PC-9 (cell line): ENCODE measurements around the gene RAD51D. TPM values are rescaled to one million over a fixed set of nuclear protein-coding genes. Genes with fewer than 3 reads are reported as not detected.

Source experiments
- BruUV-seq: library from RNA; stranded (reverse); fragments of 400-500 nt; replicated peaks from 2 replicates; lab custom pipeline; 2021; lab: Mats Ljungman, UMichigan
- CTCF ChIA-PET: fragments of 300-600 bp; sonication (Branson Sonifier 250); formaldehyde crosslinking; loops from one replicate; lab custom pipeline; 2022; ENCODE audit warnings: antibody characterized with exemption; lab: Charles Lee
- POLR2A ChIA-PET: fragments of 300-600 bp; sonication (Branson Sonifier 250); formaldehyde crosslinking; loops from one replicate; lab custom pipeline; 2022; ENCODE audit warnings: antibody characterized with exemption; ENCODE audit not compliant: unreplicated experiment; lab: Charles Lee
- DNase-seq, 2 experiments: peaks; one replicate each; pipeline versions ENCODE4 v3.0.0 to v3.0.0-alpha.2; 2015 to 2022; ENCODE audit warnings: mixed read lengths in 1 of 2
- H2AFZ ChIP-seq: fragments of 200-600 bp; sonication (generic); 2 replicates; pipeline ENCODE4 v1.8.1; 2017; ENCODE audit warnings: antibody characterized with exemption
- H3F3A ChIP-seq: fragments of 200-600 bp; sonication (generic); 2 replicates; pipeline ENCODE4 v1.8.1; 2017; ENCODE audit warnings: antibody characterized with exemption, mild to moderate bottlenecking, low read depth; ENCODE audit not compliant: insufficient read depth
- H3K27ac ChIP-seq: fragments of 200-600 bp; sonication (generic); 2 replicates; pipeline ENCODE4 v1.6.1; 2016; ENCODE audit warnings: mixed run types
- H3K27me3 ChIP-seq: fragments of 200-600 bp; sonication (generic); 2 replicates; pipeline ENCODE4 v1.6.1; 2016; ENCODE audit warnings: low read depth, mixed run types; ENCODE audit not compliant: insufficient read depth
- H3K36me3 ChIP-seq: fragments of 200-600 bp; sonication (generic); 2 replicates; pipeline ENCODE4 v1.6.1; 2016; ENCODE audit warnings: low read depth, mixed run types
- H3K4me1 ChIP-seq: fragments of 200-600 bp; sonication (generic); replicated peaks from 2 replicates; pipeline ENCODE4 v1.6.1; 2016; ENCODE audit warnings: mixed run types; ENCODE audit not compliant: insufficient read depth
- H3K4me2 ChIP-seq: fragments of 200-600 bp; sonication (generic); 2 replicates; pipeline ENCODE4 v1.6.1; 2017; ENCODE audit warnings: mixed run types
- H3K4me3 ChIP-seq: fragments of 200-600 bp; sonication (generic); 2 replicates; pipeline ENCODE4 v1.6.1; 2016; ENCODE audit warnings: mixed run types
- H3K79me2 ChIP-seq: fragments of 200-600 bp; sonication (generic); 2 replicates; pipeline ENCODE4 v1.6.1; 2017; ENCODE audit warnings: low read depth, mixed run types
- H3K9me2 ChIP-seq: fragments of 200-600 bp; sonication (generic); 2 replicates; pipeline ENCODE4 v1.8.1; 2017; ENCODE audit warnings: mild to moderate bottlenecking; ENCODE audit not compliant: insufficient read depth
- H3K9me3 ChIP-seq: fragments of 200-600 bp; sonication (generic); 2 replicates; pipeline ENCODE4 v1.8.1; 2016; ENCODE audit warnings: low read depth; ENCODE audit not compliant: insufficient read depth
- H4K20me1 ChIP-seq: fragments of 200-600 bp; sonication (generic); 2 replicates; pipeline ENCODE4 v1.8.1; 2017; ENCODE audit not compliant: insufficient read depth
- EZH2 ChIP-seq: fragments of 200-600 bp; sonication (generic); IDR thresholded peaks from 2 replicates; pipeline ENCODE4 v1.8.0; 2017; ENCODE audit warnings: antibody characterized with exemption, low read depth
- intact Hi-C: fragments of 100-400 bp; cut with micrococcal nuclease; formaldehyde crosslinking; loops from one replicate; pipeline ENCODE4 v1.10.0; 2022; ENCODE audit not compliant: unreplicated experiment
- total RNA-seq: library from RNA; stranded (reverse); gene quantifications from 2 replicates; pipeline ENCODE4 v1.2.3, GENCODE V29; 2021
- TF ChIP-seq, protein P1 (sequence below): fragments of 200-600 bp; sonication (generic); conservative IDR thresholded peaks from 2 replicates; pipeline ENCODE4 v1.6.1; 2017; ENCODE audit warnings: mixed run types, antibody characterized with exemption, mild to moderate bottlenecking, moderate library complexity

Gene RAD51D
- total RNA-seq, 1 experiment from 2014 or later: 7.8 TPM

DNA sequence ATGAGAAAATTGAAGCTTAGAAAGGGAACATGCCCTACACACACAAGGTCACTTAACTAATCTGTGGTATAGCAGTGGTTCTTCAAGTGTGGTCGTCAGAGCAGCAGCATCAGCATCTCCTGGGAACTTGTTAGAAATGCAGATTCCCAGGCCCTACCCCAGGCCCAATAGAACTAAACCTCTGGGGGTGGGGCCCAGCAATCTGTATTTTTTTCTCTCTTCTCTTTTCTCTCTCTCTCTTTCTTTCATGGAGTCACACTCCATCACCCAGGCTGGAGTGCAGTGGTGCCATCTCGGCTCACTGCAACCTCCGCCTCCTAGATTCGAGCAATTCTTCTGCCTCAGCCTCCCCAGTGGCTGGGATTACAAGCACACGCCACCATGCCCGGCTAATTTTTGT, 18.6 kb upstream of the RAD51D start:
- Histone ChIP-seq H4K20me1 (no peaks in the 10 kb centered on the region), H3K79me2 (peaks cover 23% of the 10 kb centered on the region), H3K4me3 (no peak overlapping the region), H3K27me3 (no peaks in the 10 kb centered on the region), H3K27ac (no peak overlapping the region), H3K9me2 (no peaks in the 10 kb centered on the region), H3K4me1 (peaks cover 6% of the 10 kb centered on the region), H3K9me3 (no peaks in the 10 kb centered on the region), H3K36me3 (peaks cover 14% of the 10 kb centered on the region; the same call in 1 of the 2 replicates), H2AFZ (no peak overlapping the region), H3F3A (no peaks in the 10 kb centered on the region), H3K4me2 (no peak overlapping the region)
- TF ChIP-seq, protein P1, sequence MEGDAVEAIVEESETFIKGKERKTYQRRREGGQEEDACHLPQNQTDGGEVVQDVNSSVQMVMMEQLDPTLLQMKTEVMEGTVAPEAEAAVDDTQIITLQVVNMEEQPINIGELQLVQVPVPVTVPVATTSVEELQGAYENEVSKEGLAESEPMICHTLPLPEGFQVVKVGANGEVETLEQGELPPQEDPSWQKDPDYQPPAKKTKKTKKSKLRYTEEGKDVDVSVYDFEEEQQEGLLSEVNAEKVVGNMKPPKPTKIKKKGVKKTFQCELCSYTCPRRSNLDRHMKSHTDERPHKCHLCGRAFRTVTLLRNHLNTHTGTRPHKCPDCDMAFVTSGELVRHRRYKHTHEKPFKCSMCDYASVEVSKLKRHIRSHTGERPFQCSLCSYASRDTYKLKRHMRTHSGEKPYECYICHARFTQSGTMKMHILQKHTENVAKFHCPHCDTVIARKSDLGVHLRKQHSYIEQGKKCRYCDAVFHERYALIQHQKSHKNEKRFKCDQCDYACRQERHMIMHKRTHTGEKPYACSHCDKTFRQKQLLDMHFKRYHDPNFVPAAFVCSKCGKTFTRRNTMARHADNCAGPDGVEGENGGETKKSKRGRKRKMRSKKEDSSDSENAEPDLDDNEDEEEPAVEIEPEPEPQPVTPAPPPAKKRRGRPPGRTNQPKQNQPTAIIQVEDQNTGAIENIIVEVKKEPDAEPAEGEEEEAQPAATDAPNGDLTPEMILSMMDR: no peak
- no peak for TF ChIP-seq EZH2
- ChIA-PET CTCF (no interaction called here), POLR2A (no interaction called here)
- intact Hi-C loops: loop anchor here (10.0 kb wide), 1 partner anchor 607 kb away; no protein-coding TSS in a partner anchor
- no peak for DNase-seq
- no TSS peak for BruUV-seq

DNA sequence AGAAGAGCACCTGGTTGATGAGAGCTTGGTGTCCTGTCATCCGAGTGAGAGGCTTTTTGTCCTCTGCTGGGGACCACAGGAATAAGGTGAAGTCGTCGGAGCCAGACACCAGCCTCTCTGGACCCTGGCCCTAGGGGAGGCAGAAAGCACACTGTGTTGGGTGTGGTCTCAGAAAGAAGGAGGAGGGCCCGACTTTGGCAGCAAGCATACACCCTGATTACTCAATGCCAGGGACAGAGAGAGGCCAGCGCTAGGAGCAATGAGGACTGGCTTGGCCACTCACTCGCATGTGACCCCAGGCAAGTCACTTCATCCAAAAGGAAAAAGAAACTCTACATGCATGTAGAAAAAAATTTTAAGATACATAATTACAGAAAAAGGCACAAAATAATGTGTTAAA, 15.7 kb upstream of the RAD51D start:
- POLR2A ChIA-PET: no interaction called here
- peaks cover 14% of the 10 kb centered on the region; the same call in 1 of the 2 replicates for H3K36me3 ChIP-seq
- no peaks in the 10 kb centered on the region for H4K20me1 ChIP-seq
- H3K9me3 ChIP-seq: no peaks in the 10 kb centered on the region
- intact Hi-C loops: loop anchor here (10.0 kb wide), 1 partner anchor 609 kb away; no protein-coding TSS in a partner anchor
- CTCF ChIA-PET: no interaction called here
- H3K27me3 ChIP-seq: no peaks in the 10 kb centered on the region
- no peaks in the 10 kb centered on the region for H3K9me2 ChIP-seq
- no TSS peak for BruUV-seq
- H3K4me1 ChIP-seq: no peaks in the 10 kb centered on the region
- H2AFZ ChIP-seq: no peak overlapping the region
- TF ChIP-seq, protein P1: no peak
- no peak for DNase-seq
- no peak overlapping the region for H3K27ac ChIP-seq
- no peak overlapping the region for H3K4me3 ChIP-seq
- H3F3A ChIP-seq: peaks cover 4% of the 10 kb centered on the region; the same call in 1 of the 2 replicates
- H3K4me2 ChIP-seq: no peak overlapping the region
- H3K79me2 ChIP-seq: peaks cover 6% of the 10 kb centered on the region

DNA sequence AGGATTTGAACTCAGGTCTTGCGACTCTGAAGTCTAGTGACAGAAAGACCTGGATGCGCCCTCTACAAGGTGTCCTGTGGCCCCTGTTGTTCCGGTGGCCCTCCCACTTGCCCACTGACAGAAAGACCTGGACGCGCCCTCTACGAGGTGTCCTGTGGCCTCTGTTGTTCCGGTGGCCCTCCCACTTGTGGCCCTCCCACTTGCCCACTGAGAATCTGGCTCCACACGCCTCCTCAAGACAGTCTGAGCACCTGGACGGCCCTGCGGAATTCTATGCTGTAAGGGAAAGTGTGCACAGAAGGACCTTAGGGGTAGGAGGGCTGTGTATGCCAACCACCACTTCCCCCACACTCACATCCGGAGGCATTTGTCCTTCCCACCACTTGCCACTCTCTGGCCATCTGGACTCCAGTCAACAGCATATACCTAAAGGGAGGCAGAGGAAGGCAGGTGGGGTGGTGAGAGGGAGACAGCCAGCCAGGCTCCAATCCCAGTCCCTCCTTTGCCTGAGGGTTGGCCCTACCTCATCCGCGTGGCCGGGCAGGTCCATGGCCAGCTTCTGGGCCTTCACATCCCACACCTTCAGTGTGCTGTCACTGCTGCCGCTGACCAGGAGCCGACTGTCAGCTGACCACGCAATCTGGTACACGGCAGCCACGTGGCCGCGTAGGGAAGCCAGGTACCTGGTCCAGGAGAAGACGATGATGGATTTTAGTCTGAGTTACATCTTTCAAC, 13.3 kb upstream of the RAD51D start:
- H3K4me1 ChIP-seq: no peaks in the 10 kb centered on the region
- TF ChIP-seq, protein P1: no peak
- TF ChIP-seq EZH2: no peak
- no peak overlapping the region for H2AFZ ChIP-seq
- BruUV-seq: no TSS peak
- DNase-seq: no peak
- H3K27ac ChIP-seq: no peak overlapping the region
- H3K4me2 ChIP-seq: no peak overlapping the region
- H3K36me3 ChIP-seq: peaks cover 14% of the 10 kb centered on the region; the same call in 1 of the 2 replicates
- no peaks in the 10 kb centered on the region for H3K27me3 ChIP-seq
- intact Hi-C loops: loop anchor here (10.0 kb wide), 1 partner anchor 612 kb away; no protein-coding TSS in a partner anchor
- no peaks in the 10 kb centered on the region for H3K9me2 ChIP-seq
- no peaks in the 10 kb centered on the region for H3K79me2 ChIP-seq
- no peak overlapping the region for H3K4me3 ChIP-seq
- peaks cover 4% of the 10 kb centered on the region; the same call in 1 of the 2 replicates for H3F3A ChIP-seq
- H3K9me3 ChIP-seq: no peaks in the 10 kb centered on the region
- CTCF ChIA-PET: no interaction called here
- POLR2A ChIA-PET: no interaction called here
- 0 out of 2 replicates have a peak, but pooled peaks cover 4% of the 10 kb centered on the region for H4K20me1 ChIP-seq
